Stimulated activated effector memory CD8-positive, alpha-beta T cell treated with anti-CD3 and anti-CD28 coated beads, Interleukin-12 subunit alpha, Interleukin-12 subunit beta, amount 100 ng/mL, for 72 hours (primary cell): ENCODE measurements around the gene TOMM34.

Source experiments
- ATAC-seq: fragments of 150-1000 bp; cut with Tn5 transposase; 2 replicates; pipeline ENCODE4 v1.10.0; 2021
- DNase-seq, 2 donors: peaks; one replicate each; pipeline ENCODE4 v3.0.0; 2021 to 2022; ENCODE audit warnings: low spot score in 2 of 2
- H3K27ac Mint-ChIP-seq: one replicate; pipeline ENCODE4 v1.8.0; 2022; ENCODE audit warnings: mild to moderate bottlenecking, mixed read lengths
- H3K36me3 Mint-ChIP-seq: one replicate; pipeline ENCODE4 v1.8.0; 2022; ENCODE audit warnings: mild to moderate bottlenecking, mixed read lengths
- H3K4me1 Mint-ChIP-seq: one replicate; pipeline ENCODE4 v1.8.0; 2022; ENCODE audit warnings: mixed read lengths
- H3K4me3 Mint-ChIP-seq: one replicate; pipeline ENCODE4 v1.8.0; 2022; ENCODE audit warnings: mild to moderate bottlenecking, mixed read lengths
- H3K9me3 Mint-ChIP-seq: one replicate; pipeline ENCODE4 v1.8.0; 2022; ENCODE audit warnings: mixed read lengths

Gene TOMM34

DNA sequence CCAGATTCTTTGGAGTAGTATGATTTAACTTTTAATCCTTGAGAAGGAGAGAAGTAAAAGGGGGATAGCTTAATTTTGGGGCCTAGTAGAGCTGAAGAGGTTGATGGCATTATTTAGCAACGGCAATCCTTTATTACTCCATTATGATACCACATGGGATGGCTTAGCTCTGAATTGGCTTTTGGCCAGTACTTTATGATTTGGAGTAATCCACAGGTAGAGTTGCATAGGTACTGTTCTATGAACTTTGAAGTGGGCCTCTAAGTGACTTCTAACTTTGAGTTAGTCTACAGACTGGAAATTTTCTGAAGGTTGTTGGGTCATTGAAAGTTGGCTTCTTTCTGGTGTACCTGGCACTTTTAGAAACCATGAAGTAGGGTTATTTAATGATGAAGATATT lies 63.1 kb downstream of the TOMM34 start:
- DNase-seq (no peak), ATAC-seq (no peak)
- Mint-ChIP-seq H3K27ac (peak overlapping the region; percentile 32), H3K4me3 (no peak overlapping the region), H3K4me1 (peaks cover 75% of the 10 kb centered on the region), H3K36me3 (peaks cover 66% of the 10 kb centered on the region), H3K9me3 (no peaks in the 10 kb centered on the region)

DNA sequence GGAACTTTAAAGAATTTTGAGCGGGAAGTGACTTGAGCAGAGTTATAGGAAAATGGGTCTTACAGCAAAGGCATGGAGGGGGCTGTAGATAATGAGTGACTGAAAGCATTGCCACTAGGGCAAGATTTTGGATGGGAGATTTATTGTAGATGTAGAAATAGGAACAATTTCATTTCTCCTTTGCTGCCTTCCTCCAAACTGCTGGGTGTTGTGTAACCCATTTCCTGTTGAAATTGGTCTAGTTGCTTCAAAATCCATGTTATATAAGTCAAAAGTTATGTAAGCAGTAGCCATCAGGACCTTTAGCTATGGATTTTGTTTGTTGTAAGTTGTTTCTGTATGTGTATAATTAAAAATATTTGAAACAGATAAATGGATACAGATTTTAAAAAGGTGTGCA lies 63.6 kb downstream of the TOMM34 start:
- no peak for ATAC-seq
- no peak overlapping the region for H3K4me3 Mint-ChIP-seq
- peaks cover 78% of the 10 kb centered on the region for H3K4me1 Mint-ChIP-seq
- peak overlapping the region; percentile 32 for H3K27ac Mint-ChIP-seq
- H3K9me3 Mint-ChIP-seq, result no peaks in the 10 kb centered on the region
- DNase-seq, result no peak
- H3K36me3 Mint-ChIP-seq, result peaks cover 66% of the 10 kb centered on the region

DNA sequence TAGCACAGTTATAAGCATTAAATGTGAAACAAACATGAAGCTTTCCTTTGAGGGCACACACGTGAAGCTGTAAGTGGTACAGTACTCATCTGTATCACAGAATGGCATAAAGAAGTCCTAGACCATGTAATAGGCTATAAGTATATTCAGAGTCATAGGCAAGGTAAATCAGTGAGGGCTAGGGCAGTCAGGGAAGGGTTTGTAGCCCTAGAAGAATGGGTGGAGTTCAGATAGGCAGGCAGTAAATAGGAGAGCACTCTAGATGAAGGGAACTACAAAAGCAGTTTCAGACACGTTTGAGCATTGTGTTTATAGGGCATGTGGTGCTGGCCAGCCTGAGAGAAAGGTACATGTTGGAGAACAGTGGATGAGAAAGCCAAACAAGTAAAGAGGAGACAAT lies 65.2 kb downstream of the TOMM34 start:
- peaks cover 78% of the 10 kb centered on the region for H3K4me1 Mint-ChIP-seq
- H3K27ac Mint-ChIP-seq, result peak overlapping the region; percentile 67
- no peaks in the 10 kb centered on the region for H3K9me3 Mint-ChIP-seq
- ATAC-seq (no peak), DNase-seq (no peak)
- peaks cover 71% of the 10 kb centered on the region for H3K36me3 Mint-ChIP-seq
- H3K4me3 Mint-ChIP-seq, result no peak overlapping the region
